ENCODE measurements around the gene MARK3. TPM values are rescaled to one million over a fixed set of nuclear protein-coding genes. Genes with fewer than 3 reads are reported as not detected.

Gene MARK3
- total RNA-seq, 2 experiments from 2014 or later: 68.4 to 69.2 TPM

GRCh38 chr14:103398427-103399195 is 13.4 kb downstream of the MARK3 start:
- ATAC-seq (no peak), DNase-seq (no peak)
- no peaks in the 10 kb centered on the region for H3K27me3 Mint-ChIP-seq
- H3K9me3 Mint-ChIP-seq: no peaks in the 10 kb centered on the region
- intact Hi-C loops (cut with micrococcal nuclease): no loop called here
- ChIA-PET CTCF (interaction anchor here (6.6 kb wide), 1 partner anchor 9 kb away, joined by 56 read pairs; no protein-coding TSS in a partner anchor), POLR2A (interaction anchor here (1.1 kb wide), 1 partner anchor 14 kb away, joined by 3 read pairs; no protein-coding TSS in a partner anchor)
- H3K4me3 Mint-ChIP-seq: no peak overlapping the region
- no peak overlapping the region for H3K27ac Mint-ChIP-seq
- peaks cover 7% of the 10 kb centered on the region for H3K36me3 Mint-ChIP-seq (ENCODE audit: low read depth)
- TF ChIP-seq CTCF (IDR thresholded peaks at IDR 0.05): no peak
- H3K4me1 Mint-ChIP-seq (ENCODE audit: low read depth): peaks cover 78% of the 10 kb centered on the region

- Mint-ChIP-seq H3K27me3 (no peaks in the 10 kb centered on the region), H3K4me1 (ENCODE audit: low read depth) (peaks cover 68% of the 10 kb centered on the region), H3K36me3 (ENCODE audit: low read depth) (peaks cover 10% of the 10 kb centered on the region), H3K4me3 (no peak overlapping the region), H3K9me3 (no peaks in the 10 kb centered on the region), H3K27ac (no peak overlapping the region)
- POLR2A ChIA-PET: no interaction called here
- intact Hi-C loops (cut with micrococcal nuclease): no loop called here
- CTCF ChIA-PET: interaction anchor here (0.8 to 6.6 kb wide), 4 partner anchors 10 to 57 kb away, joined by 3 to 56 read pairs (median 6); partner anchors contain the start of gene MARK3
- ATAC-seq (no peak), DNase-seq (no peak)
- no peak for TF ChIP-seq CTCF (IDR thresholded peaks at IDR 0.05)
Measured at GRCh38 chr14:103400537-103400936, 15.3 kb downstream of the MARK3 start.

GRCh38 chr14:103401223-103402214 is 16.3 kb downstream of the MARK3 start:
- CTCF ChIA-PET: interaction anchor here (1.7 to 6.6 kb wide), 2 partner anchors 11 to 17 kb away, joined by 5 to 56 read pairs; partner anchors contain the start of gene MARK3
- DNase-seq: peak; percentile 28
- intact Hi-C loops (cut with micrococcal nuclease): no loop called here
- ATAC-seq: peak; percentile 84
- Mint-ChIP-seq H3K36me3 (ENCODE audit: low read depth) (peaks cover 10% of the 10 kb centered on the region), H3K4me3 (no peak overlapping the region), H3K27ac (peak overlapping the region; percentile 79), H3K27me3 (no peaks in the 10 kb centered on the region), H3K9me3 (no peaks in the 10 kb centered on the region), H3K4me1 (ENCODE audit: low read depth) (peaks cover 59% of the 10 kb centered on the region)
- POLR2A ChIA-PET: no interaction called here
- no peak for TF ChIP-seq CTCF (IDR thresholded peaks at IDR 0.05)

GRCh38 chr14:103402695-103403094 is 17.5 kb downstream of the MARK3 start:
- intact Hi-C loops (cut with micrococcal nuclease): no loop called here
- no peak for DNase-seq
- ChIA-PET POLR2A (no interaction called here), CTCF (interaction anchor here (1.1 to 6.6 kb wide), 2 partner anchors 9 to 13 kb away, joined by 3 to 56 read pairs; no protein-coding TSS in a partner anchor)
- TF ChIP-seq CTCF (IDR thresholded peaks at IDR 0.05): no peak
- H3K4me1 Mint-ChIP-seq (ENCODE audit: low read depth): peaks cover 53% of the 10 kb centered on the region
- no peak overlapping the region for H3K4me3 Mint-ChIP-seq
- H3K27me3 Mint-ChIP-seq: no peaks in the 10 kb centered on the region
- H3K9me3 Mint-ChIP-seq: no peaks in the 10 kb centered on the region
- no peak for ATAC-seq
- peaks cover 11% of the 10 kb centered on the region for H3K36me3 Mint-ChIP-seq (ENCODE audit: low read depth)
- H3K27ac Mint-ChIP-seq: no peak overlapping the region
